PC-3 (cell line): ENCODE results near the gene DHRS2. TPM values are rescaled to one million over a fixed set of nuclear protein-coding genes. Genes with fewer than 3 reads are reported as not detected.
A peak's percentile ranks its signal among the peaks of the same experiment; 100 is the strongest.

Experiments
- ATAC-seq: fragments of 200-7000 bp; cut with Tn5 transposase; 2 replicates; pipeline ENCODE4 v1.9.1; 2020; ENCODE audit warnings: mild to moderate bottlenecking, moderate library complexity
- BruUV-seq: library from RNA; stranded (reverse); fragments of 400-500 nt; replicated peaks from 2 replicates; lab custom pipeline; 2021; lab: Mats Ljungman, UMichigan
- CTCF ChIA-PET: fragments of 300-600 bp; sonication (Branson Sonifier 250); formaldehyde crosslinking; loops from one replicate; lab custom pipeline; 2022; ENCODE audit warnings: antibody characterized with exemption; lab: Charles Lee
- POLR2A ChIA-PET: fragments of 300-600 bp; sonication (Branson Sonifier 250); formaldehyde crosslinking; loops from one replicate; lab custom pipeline; 2022; ENCODE audit warnings: antibody characterized with exemption; ENCODE audit not compliant: unreplicated experiment; lab: Charles Lee
- DNase-seq: peaks from one replicate; pipeline ENCODE4 v3.0.0-alpha.2; 2015
- H2AFZ ChIP-seq: fragments of 300-600 bp; sonication (generic); 2 replicates; pipeline ENCODE4 v1.6.0; 2016; ENCODE audit warnings: antibody characterized with exemption, low read length
- H3F3A ChIP-seq: fragments of 300-600 bp; sonication (generic); one replicate; pipeline ENCODE4 v1.6.0; 2017; ENCODE audit warnings: antibody characterized with exemption, low read length, control low read depth, mild to moderate bottlenecking; ENCODE audit not compliant: unreplicated experiment
- H3K27ac ChIP-seq: fragments of 300-600 bp; sonication (generic); 2 replicates; pipeline ENCODE4 v1.5.1; 2016; ENCODE audit warnings: mild to moderate bottlenecking, low read length
- H3K27me3 ChIP-seq: fragments of 300-600 bp; sonication (generic); 2 replicates; pipeline ENCODE4 v1.6.1; 2016; ENCODE audit warnings: low read length, mixed read lengths
- H3K36me3 ChIP-seq: fragments of 300-600 bp; sonication (generic); 2 replicates; pipeline ENCODE4 v1.6.1; 2016; ENCODE audit warnings: low read depth, mixed run types, low read length, mixed read lengths
- H3K4me1 ChIP-seq: fragments of 300-600 bp; sonication (generic); 2 replicates; pipeline ENCODE4 v1.5.1; 2016; ENCODE audit warnings: low read length; ENCODE audit not compliant: insufficient read depth
- H3K4me2 ChIP-seq: fragments of 300-600 bp; sonication (generic); 2 replicates; pipeline ENCODE4 v1.6.0; 2016; ENCODE audit warnings: low read length
- H3K4me3 ChIP-seq: fragments of 300-600 bp; sonication (generic); 2 replicates; pipeline ENCODE4 v1.5.1; 2016; ENCODE audit warnings: mild to moderate bottlenecking, low read length, mixed read lengths
- H3K79me2 ChIP-seq: fragments of 300-600 bp; sonication (generic); 2 replicates; pipeline ENCODE4 v1.6.1; 2017; ENCODE audit warnings: low read length, mixed read lengths
- H3K9ac ChIP-seq: fragments of 300-600 bp; sonication (generic); 2 replicates; pipeline ENCODE4 v1.6.0; 2016; ENCODE audit warnings: mild to moderate bottlenecking, low read length
- H3K9me2 ChIP-seq: fragments of 300-600 bp; sonication (generic); replicated peaks from 2 replicates; pipeline ENCODE4 v1.6.1; 2016; ENCODE audit warnings: mixed run types, low read length, mixed read lengths
- H3K9me3 ChIP-seq: fragments of 300-600 bp; sonication (generic); 2 replicates; pipeline ENCODE4 v1.6.1; 2016; ENCODE audit warnings: low read length, mixed read lengths
- H4K20me1 ChIP-seq: fragments of 300-600 bp; sonication (generic); 2 replicates; pipeline ENCODE4 v1.6.1; 2016; ENCODE audit warnings: low read length, mixed read lengths
- CTCF ChIP-seq: fragments of 300-600 bp; sonication (generic); conservative IDR thresholded peaks from 2 replicates; pipeline ENCODE4 v1.5.1; 2017; ENCODE audit warnings: antibody characterized with exemption, low read depth, mild to moderate bottlenecking, low read length
- EZH2 ChIP-seq: fragments of 300-600 bp; sonication (generic); IDR thresholded peaks from one replicate; pipeline ENCODE4 v1.6.1; 2017; ENCODE audit warnings: antibody characterized with exemption, mild to moderate bottlenecking, low read length; ENCODE audit not compliant: unreplicated experiment
- EZH2phosphoT487 ChIP-seq: fragments of 300-600 bp; sonication (generic); IDR thresholded peaks from 2 replicates; pipeline ENCODE4 v1.6.1; 2018; ENCODE audit warnings: mild to moderate bottlenecking, antibody characterized with exemption, low read length, borderline replicate concordance
- intact Hi-C: fragments of 100-400 bp; cut with micrococcal nuclease; formaldehyde crosslinking; loops from 2 replicates; pipeline ENCODE4 v1.9.0; 2023
- total RNA-seq: library from RNA; depleted of rRNA; stranded (reverse); fragments of >200 nt; gene quantifications from 2 replicates; pipeline ENCODE4 v1.2.3, GENCODE V29; 2014

DHRS2 gene
- total RNA-seq, 1 experiment from 2014 or later = 40.9 TPM

- no peak overlapping the region for H2AFZ ChIP-seq
- POLR2A ChIA-PET = no interaction called here
Observed at GRCh38 chr14:23631234-23631633, 4.9 kb upstream of the DHRS2 start.

GRCh38 chr14:23631702-23632460, 4.3 kb upstream of the DHRS2 start:
- no peak overlapping the region for H3K27ac ChIP-seq
- no peaks in the 10 kb centered on the region for H3F3A ChIP-seq
- intact Hi-C loops = loop anchor here (1.0 kb wide), 1 partner anchor 278 kb away; no protein-coding TSS in a partner anchor

More at GRCh38 chr14:23631234-23631633, 4.9 kb upstream of the DHRS2 start:
- H3K36me3 ChIP-seq = no peaks in the 10 kb centered on the region; the same call in 1 of the 2 replicates
- DNase-seq (no peak), ATAC-seq (no peak)
- no TSS peak for BruUV-seq
- TF ChIP-seq CTCF = no peak
- no peak for TF ChIP-seq EZH2phosphoT487
- no peak for TF ChIP-seq EZH2
- H4K20me1 ChIP-seq = no peaks in the 10 kb centered on the region
- H3K79me2 ChIP-seq = no peaks in the 10 kb centered on the region
- H3K9ac ChIP-seq = no peak overlapping the region
- CTCF ChIA-PET = interaction anchor here (0.6 to 1.2 kb wide), 4 partner anchors 42 to 299 kb away, joined by 3 to 11 read pairs (median 7); no protein-coding TSS in a partner anchor
- no peak overlapping the region for H3K4me2 ChIP-seq
- no peaks in the 10 kb centered on the region for H3K9me3 ChIP-seq
- H3K4me3 ChIP-seq = no peak overlapping the region
- intact Hi-C loops = no loop called here
- no peaks in the 10 kb centered on the region for H3K4me1 ChIP-seq
- H3F3A ChIP-seq = no peaks in the 10 kb centered on the region
- H3K9me2 ChIP-seq = no peaks in the 10 kb centered on the region
- no peaks in the 10 kb centered on the region for H3K27me3 ChIP-seq
- no peak overlapping the region for H3K27ac ChIP-seq

More at GRCh38 chr14:23631702-23632460, 4.3 kb upstream of the DHRS2 start:
- BruUV-seq = no TSS peak
- Histone ChIP-seq H3K9me2 (no peaks in the 10 kb centered on the region), H3K4me2 (no peak overlapping the region), H3K9ac (no peak overlapping the region), H3K79me2 (no peaks in the 10 kb centered on the region), H3K9me3 (no peaks in the 10 kb centered on the region), H3K4me1 (no peaks in the 10 kb centered on the region), H3K4me3 (no peak overlapping the region), H3K27me3 (no peaks in the 10 kb centered on the region), H4K20me1 (no peaks in the 10 kb centered on the region), H3K36me3 (no peaks in the 10 kb centered on the region; the same call in 1 of the 2 replicates), H2AFZ (peak overlapping the region; percentile 49; the same call in 1 of the 2 replicates)
- ATAC-seq = peak; percentile 75
- DNase-seq = peak; percentile 71
- TF ChIP-seq CTCF = peak; percentile 96
- TF ChIP-seq EZH2 = no peak
- CTCF ChIA-PET = interaction anchor here (0.6 to 1.2 kb wide), 4 partner anchors 43 to 299 kb away, joined by 3 to 11 read pairs (median 7); no protein-coding TSS in a partner anchor
- POLR2A ChIA-PET = interaction anchor here (0.6 kb wide), 1 partner anchor 279 kb away, joined by 3 read pairs; no protein-coding TSS in a partner anchor
